HG03045 (cell line): Measurements from ENCODE around the gene ANO1.
"Not testable (repeated sequence)": the region's sequence is repeated elsewhere in the genome, so short reads cannot be mapped to it uniquely, and the experiment has no call there.

Experiments
- ATAC-seq: cut with Tn5 transposase; IDR thresholded peaks from one replicate; pipeline ENCODE4 v1.9.1; 2021; ENCODE audit warnings: mild to moderate bottlenecking, moderate library complexity; ENCODE audit not compliant: unreplicated experiment

ANO1 gene

DNA sequence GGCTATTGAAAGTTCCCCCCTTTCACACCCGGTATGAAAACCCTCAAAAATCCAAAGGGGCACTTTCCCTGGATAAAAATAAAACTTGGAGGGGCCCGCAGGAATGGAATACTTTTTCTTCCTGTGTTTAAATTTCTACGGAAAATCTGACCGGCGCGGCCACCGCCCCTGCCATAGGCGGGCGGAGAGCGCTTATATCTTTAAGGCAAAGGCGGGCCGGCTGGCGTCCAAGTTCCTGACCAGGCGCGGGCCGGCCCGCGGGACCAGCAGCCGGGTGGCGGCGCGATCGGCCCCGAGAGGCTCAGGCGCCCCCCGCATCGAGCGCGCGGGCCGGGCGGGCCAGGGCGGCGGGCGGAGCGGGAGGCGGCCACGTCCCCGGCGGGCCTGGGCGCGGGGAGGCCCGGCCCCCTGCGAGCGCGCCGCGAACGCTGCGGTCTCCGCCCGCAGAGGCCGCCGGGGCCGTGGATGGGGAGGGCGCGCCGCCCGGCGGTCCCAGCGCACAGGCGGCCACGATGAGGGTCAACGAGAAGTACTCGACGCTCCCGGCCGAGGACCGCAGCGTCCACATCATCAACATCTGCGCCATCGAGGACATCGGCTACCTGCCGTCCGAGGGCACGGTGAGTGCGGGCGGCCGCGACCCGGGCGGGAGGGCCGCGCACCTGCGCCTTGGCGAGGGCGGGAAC, at the start of gene ANO1:
ANO1 (plus strand) TSS at position 223 of the 686 bp plus-strand sequence; CDS start at position 513, 290 bp downstream.
- no peak for ATAC-seq

DNA sequence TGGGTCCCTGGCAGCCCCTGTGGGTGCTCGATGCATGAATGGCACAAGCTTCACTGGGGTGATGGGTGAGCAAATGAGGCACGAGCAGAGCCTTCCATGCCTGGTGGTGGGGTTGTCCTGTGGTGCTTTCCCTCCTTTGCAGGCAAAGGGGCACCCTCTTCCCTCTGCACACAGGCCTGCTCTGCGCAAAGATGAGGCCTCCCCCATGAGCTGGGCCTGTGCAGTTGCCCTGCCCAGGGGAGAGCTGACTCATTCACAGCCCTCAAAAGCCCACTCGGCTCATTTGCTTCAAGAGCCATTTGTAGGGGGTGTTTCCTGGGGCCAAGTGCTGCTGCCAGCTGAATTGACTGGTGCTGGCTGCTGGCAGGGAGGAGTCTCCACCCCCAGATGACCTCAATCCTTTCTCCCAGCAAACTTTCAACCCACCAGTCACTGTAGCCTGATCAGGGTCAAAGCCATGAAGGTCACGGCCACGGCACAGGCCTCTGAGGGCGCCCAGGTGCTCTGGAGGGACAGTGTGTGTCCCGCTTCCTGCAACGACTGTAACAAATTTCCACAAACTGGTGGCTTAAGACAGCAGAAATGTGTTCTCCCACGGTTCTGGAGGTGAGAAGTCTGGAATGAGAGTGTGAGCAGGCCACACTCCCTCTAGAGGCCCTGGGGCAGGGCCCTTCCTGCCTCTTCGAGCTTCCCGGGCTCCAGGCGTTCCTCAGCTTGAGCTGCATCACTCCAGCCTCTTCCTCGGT, 48.8 kb upstream of the ANO1 start:
- ATAC-seq: no peak

DNA sequence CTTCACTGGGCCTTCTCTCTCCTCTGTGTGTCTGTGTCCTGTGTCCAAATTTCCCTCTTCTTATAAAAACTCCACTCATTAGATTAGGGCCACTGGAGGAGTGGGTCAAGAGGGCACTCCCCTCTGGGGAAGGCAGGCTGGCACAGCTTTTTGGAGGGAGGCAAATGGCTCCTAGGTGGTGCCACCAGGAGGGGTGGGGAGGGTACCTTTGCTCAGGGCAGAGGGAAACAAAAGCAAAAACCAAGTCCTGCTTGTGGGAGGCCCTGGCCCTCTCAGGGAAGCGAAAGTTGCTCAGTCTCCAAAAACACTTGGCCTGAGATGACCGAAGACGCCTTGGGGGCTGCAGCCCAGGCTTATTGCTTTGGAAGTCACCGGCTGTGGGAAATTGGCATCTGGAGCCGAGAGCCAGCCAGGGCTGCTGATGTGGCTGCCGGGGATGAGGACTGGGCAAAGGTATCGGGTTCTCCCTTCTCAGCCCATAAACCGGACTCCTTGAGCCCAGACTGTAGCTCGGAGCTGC, 48.2 kb upstream of the ANO1 start:
- no peak for ATAC-seq

DNA sequence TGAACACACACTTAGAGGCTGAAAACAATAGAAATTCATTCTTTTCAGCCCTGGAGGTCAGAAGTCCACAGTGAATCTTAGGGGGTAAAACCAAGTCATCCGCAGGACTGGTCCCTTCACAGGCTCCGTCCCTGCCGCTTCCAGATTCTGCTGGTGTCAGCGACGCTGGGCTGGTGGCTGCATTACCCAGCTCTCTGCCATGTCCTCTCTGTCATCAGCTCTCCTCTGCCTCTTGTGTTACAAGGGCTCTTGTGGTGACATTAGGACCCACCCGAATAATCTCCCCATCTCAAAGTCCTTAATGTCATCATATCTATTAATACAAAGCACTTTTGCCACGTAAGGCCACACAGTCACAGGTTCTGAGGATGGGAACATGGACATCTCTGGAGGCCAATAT, 47.7 kb upstream of the ANO1 start:
- ATAC-seq: no peak

DNA sequence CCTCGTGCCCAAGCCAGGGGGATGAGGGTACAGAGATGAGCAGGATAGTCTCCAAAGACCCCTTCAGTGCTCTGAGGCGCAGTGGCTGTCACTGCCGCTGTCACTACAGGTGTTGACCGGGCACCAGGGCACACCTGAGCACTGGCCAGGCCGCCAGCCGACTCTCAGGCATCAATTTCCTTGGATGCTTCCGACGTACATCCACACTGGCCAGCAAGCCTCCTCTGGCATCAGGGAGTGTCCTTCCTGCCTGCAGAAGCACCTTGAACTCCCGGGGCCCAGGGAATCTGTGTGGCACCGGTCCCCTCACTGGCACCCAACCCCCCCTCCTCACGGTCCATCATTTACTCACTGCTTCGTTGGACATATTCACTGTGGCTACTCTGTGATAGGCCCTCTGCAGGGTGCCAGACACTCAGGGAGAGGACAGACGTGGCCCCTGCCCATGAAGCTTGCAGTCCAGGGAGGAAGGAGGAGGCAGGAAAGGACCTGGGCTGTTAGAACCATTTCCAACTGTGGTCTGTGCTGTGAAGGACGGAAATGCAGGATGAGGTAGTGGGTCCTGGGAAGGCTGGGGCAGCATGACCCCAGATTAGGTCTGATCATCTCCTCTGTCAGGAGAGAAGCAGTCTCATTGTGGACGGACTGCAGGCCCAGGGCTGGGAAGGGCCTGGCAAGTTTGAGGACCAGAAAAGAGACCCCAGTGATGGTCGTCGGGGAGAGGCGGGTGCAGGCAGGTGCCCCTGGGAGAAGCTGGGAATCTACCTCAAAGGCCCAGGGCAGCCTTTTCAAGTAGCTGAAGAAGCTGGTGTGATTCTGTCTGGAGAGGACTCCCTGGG, 46.3 kb upstream of the ANO1 start:
- no peak for ATAC-seq

DNA sequence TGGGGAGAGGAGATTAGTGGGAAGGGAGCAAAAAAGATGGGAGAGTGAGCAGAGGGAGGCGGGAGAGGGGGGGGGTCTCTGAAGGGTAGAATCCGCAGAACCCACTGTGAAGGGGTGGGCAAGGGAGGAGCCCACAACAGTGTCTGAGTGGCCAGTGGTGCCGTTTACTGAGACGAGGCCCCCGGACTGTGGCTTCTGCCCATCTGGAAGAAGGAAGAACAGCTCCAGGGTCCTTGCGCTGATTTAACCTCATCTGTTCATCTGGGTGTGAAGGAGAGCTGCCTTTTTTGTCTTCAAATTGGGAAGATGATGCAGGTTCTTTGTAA, 45.7 kb upstream of the ANO1 start:
- ATAC-seq: no peak

DNA sequence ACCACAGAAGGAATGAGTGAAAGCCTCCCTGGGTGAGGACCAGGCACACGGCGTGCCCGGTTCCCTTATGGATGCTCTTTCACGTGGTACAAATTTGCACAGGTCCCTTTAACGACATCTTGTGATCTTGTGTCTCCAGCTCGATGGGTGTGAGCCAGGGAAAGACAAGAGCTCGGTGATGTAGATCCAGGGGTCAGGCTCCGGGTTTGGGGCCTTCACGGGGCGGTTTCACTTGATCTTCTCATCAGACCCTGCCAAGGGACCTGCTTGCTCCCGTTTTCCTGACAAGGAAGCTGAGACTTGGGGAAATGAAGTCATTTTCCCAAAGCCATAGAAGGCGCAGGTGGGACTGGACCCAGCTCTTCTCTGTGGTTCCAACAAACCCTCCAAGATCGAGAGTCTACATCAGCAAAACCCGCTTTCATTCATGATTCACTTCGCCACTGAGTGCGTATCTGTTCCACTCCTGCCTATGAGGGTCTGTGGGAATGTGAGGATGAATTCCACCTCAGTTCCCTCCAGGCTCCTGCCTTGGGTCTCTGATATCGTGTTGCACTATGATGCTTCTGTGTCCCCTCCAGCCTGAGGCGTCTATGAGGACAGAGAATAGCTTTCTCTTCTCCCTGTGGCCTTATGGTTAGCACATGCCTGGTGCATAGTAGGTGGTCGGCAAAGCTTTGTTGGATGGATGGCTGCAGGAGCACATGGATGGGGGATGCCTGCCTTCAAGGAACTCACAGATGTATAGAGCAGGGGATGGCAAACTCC, 45.0 kb upstream of the ANO1 start:
- no peak for ATAC-seq

DNA sequence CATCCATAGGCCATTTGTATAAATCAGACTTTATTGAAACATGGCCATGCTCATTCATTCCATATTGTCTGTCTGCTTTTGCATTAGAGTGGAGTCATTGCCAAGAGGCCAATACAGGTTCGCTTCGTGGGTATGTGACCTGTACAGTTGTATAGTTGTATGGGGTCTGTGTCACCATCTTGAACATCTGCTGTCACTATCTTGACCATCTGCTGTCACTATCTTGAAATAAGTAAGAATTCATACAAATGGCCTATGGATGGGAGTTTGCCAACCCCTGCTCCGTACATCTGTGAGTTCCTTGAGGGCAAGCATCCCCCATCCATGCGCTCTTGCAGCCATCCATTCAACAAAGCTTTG, 44.4 kb upstream of the ANO1 start:
- ATAC-seq: no peak

DNA sequence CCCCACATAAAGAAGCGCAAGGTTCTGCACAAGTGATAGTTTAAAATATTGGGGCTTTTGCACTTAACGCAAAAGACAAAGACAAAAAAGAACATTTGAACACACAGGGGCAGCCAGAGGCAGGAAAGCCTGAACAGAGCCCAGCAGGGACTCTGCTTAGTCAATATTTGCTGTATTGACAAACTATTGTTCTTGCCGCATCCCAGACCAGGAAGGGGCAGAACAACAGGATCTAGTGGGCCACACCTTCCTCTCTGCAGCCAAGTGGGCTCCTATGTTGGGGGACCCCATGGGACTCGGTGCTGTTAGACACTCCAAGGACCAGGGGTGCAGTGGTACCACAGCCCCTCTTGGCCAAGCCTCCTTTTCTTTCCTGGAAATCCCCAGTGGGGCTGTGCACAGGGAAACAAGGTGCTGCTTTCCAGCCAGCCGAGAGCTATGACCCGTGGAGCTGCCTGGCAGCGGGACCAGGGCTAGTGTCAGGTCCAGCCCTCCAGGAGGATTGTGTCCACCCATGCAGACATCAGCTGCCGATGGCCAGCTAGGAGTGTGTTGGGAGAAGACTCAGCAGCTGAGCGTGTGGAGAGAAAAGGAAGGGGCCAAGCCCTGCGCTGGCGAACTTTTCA, 43.3 kb upstream of the ANO1 start:
- ATAC-seq: no peak

DNA sequence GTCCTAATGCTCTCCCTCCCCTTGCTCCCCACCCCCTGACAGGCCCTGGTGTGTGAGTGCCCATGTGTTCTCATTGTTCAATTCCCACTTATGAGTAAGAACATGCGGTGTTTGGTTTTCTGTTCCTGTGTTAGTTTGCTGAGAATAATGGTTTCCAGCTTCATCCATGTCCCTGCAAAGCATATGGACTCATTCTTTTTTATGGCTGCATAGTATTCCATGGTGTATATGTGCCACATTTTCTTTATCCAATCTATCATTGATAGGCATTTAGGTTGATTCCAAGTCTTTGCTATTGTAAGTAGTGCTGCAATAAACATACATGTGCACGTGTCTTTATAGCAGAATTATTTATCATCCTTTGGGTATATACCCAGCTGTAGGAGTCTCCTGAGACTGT, 42.5 kb upstream of the ANO1 start:
- ATAC-seq: not testable (repeated sequence)

DNA sequence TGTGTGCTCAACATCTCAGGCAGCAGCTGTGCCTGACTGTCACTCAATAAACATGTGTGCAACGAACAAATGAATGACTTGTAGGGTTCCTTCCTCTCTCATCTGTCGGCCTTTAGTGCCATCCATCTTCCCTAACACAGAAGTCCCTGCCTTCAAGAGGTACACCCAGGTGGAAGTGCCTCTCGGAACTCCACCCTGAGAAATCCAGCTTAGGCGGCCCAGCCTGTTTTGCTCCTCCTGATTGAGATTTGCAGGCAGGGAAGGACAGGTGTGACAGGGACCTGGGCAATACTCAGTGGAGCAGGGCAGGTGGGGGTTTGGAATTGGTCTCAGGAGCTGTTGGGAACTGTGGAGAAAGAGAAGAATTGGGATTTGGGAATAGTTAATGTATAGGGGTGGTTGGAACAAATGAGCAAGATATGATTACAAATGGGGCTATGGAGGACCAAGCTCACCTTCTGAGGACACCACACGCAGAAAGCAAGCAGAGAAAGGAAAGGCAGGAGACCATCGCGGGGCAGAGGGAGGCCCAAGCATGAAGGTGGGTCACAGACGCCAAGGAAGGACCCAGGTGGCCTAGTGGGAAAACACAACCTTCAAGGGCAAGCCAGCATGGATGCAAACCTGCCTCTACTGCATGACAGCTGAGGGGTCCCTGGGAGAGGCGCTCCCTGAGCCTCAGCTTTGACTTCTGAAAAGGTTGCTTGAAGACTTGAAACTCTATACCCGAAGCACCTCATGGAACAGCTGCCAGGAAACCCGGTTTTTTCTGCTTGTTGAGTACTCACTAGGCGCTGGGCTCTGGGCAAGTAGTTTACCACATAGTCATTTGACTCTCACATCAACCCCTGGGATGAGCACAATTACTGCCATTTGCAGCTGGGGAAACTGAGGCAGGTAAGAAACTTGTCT, 40.9 kb upstream of the ANO1 start:
- ATAC-seq: no peak

DNA sequence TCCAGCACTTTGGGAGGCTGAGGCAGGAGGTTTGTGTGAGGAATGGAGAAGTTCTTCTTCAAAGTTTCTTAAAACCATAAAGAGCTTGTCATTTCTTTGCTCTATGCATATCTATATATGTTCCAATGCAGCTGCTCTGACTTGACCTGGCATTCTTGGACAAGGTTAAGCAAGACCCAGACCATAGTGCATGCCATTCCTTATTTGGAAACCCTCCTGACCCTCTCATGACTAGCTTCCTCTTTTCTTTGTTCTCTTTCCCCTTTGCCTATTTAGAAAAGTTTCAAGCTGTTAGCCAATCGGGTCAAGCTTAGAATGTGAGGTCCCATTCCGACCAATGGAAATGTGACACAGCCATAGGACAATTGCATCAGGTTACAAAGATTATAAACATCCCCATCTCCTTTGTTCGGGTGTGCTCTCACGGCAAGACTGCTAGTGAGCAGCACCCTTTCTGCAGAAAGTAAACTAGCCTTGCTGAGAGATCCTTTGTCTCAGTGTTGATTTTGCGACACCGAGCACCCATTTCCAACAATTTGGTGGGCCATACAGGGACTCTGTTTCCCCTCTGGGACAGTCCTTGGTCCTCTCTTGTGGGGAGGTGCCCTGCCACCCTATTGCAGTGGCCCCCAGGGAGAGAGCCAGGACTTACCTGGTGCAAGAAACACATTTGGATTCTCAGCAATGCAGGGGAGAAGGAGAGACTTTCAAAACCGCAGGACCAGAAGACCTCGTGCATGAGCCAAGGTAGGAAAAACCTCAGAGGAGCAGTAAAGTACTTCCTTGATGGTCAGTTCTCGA, 39.9 kb upstream of the ANO1 start:
- no peak for ATAC-seq

DNA sequence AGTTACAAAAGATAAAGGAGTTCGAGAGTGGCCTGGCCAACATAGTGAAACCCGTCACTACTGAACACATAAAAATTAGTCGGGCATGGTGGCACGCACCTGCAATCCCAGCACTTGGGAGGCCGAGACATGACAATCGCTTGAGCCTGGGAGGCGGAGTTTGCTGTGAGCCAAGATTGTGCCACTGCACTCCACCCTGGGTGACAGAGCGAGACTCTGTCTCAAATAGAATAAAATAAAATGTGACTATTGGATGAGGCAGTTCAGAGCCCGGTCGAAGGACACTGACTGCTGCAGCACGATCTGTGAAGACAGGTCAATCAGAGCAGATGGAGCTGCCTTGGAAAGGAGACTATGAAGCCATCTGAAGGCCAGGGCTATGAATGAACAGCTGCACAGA, 37.7 kb upstream of the ANO1 start:
- no peak for ATAC-seq

DNA sequence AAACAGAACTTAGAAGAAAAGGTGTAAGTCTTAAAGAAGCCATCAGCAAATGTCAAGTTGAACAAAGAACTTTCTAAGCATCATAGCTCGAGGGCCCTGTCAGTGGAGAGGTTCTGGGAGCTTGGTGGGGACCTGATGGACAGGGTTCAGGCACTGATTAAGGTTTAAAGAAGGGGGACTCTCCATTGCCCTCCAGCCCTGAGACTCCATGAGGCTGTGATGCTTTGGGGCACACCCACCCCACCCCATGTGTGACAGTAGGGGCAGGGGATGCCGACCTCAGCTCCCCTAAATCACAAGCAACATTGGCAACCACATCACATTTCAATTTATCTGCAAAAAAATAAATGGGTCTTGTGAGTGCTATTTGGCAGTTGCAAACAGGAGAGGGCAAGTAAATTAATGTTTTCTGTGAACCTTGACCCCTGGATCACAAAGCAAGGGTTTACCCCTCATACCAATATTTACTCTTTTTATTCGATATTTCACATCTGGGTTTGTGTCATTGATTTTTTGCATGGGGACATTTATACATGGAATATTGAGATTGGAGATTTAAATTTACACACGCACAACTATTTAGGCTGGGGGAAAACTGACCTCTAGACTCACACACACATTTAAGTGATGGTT, 37.1 kb upstream of the ANO1 start:
- ATAC-seq: no peak

DNA sequence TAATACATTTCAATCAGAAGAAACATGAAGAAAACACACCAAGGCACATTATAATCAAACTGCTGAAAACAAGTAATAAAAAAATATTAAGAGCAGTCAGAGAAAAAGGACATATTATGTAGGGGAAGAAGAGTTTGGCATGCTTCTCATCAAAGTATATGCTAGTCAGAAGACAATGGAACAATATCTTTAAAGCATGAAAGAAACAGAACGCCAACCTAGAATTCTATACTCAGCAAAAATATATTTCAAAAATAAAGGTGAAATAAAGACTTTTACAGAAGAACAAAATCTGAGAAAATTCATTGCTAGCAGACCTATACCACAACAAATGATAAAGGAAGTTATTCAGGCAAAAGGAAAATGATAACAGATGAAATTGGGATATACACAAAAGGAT, 34.6 kb upstream of the ANO1 start:
- ATAC-seq: no peak

DNA sequence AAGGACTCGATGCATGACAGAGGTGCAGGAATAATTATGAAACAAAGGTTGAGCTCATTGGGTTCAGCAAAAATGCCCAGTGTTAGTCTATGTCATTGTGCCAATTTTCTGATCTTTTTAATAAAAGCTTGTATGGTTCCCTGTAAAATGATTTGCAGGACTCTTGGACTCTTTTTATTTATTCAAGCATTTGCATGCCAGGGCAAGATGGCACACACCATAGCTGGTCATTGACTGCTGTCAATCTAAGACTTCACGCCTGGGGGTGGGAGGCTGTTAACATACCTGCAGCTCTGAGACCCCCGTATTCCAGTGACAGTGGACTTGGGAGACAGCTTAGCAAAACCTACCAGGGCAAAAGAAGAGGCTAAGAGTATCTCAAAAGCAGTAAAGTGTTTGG, 32.0 kb upstream of the ANO1 start:
- ATAC-seq: no peak

DNA sequence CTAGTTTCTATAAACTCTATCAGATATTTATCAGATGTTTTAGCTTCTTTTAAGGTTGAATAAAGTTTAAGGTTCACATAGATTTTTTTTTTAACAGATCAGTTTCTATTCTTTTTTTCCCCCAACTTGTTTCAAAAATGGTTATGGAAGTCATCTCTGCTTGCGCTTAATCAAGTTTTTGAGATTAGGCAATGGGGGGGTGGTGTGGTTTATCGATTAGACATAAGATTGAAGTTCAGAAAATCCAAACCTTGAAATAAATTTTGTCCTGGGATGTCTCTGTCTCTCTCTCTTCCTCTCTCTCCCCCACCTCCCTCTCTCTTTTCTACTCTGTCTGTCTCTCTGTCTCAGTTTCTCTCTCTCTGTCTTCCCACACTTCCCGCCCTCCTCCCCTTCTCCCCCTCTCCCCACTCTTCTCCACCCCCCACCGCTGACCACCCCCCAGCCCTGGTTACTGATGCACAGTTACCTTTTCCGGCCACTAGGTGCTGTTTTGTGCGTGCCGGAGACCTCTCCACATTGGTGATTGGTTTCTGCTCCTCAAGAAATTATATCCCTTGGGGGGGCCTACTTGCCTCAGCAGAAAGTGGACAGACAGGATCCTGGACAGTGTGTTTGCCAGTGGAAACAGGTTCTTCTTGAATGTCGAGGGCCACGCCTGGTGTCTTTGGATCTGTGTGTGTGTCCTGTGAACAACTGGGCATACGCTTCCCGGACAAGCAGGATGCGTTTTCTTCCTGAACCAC, 29.7 kb upstream of the ANO1 start:
- ATAC-seq: no peak

DNA sequence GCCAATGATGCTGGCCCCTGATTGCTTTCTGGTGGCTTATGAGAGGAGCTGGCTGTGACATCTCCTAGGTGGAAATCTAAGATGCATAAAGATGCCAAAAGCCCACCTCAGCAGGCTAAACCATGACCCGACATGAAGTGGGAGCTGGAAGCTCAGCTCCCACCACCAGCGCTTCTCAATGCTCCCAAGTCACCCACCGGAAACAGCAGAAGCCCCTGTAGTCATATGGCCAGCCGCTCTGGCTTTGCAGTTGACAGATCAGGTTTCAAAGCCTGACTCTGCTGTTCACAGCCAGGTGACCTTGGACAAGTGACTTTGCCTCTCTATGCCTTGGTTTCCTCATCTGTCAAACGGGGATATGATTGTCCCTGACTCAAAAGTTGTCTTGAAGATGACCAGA, 29.1 kb upstream of the ANO1 start:
- ATAC-seq: no peak
